Stimulated activated CD8-positive, alpha-beta memory T cell treated with anti-CD3 and anti-CD28 coated beads, Interleukin-4, amount 100 ng/mL, for 4 hours (primary cell): ENCODE results near the gene SARS2.

Experiments
- DNase-seq, 2 donors: peaks; one replicate each; pipeline ENCODE4 v3.0.0-alpha.2; 2020; ENCODE audit warnings: low read depth in 2 of 2, low spot score in 1 of 2

SARS2 gene

GRCh38 chr19:38917921-38918491, 12.6 kb downstream of the SARS2 start:
- no peak for DNase-seq

- DNase-seq: no peak
These were observed 13.0 kb downstream of the SARS2 start for GRCh38 chr19:38917516-38917915.

- no peak for DNase-seq
These were observed 14.9 kb downstream of the SARS2 start for GRCh38 chr19:38915329-38916321.

- DNase-seq: no peak
These were observed 16.6 kb downstream of the SARS2 start for GRCh38 chr19:38913958-38914357.

- DNase-seq: no peak
These were observed 17.7 kb downstream of the SARS2 start for GRCh38 chr19:38912600-38913514.

GRCh38 chr19:38911388-38912001, 19.1 kb downstream of the SARS2 start:
- DNase-seq: no peak

- DNase-seq: no peak
These were observed 20.1 kb downstream of the SARS2 start for GRCh38 chr19:38910488-38910887.

GRCh38 chr19:38908911-38909310, 21.7 kb downstream of the SARS2 start:
- DNase-seq: no peak

GRCh38 chr19:38907670-38908069, 22.9 kb downstream of the SARS2 start:
- DNase-seq: no peak

GRCh38 chr19:38907227-38907626, 23.3 kb downstream of the SARS2 start:
- no peak for DNase-seq

- no peak for DNase-seq
These were observed 24.9 kb downstream of the SARS2 start for GRCh38 chr19:38905620-38906019.

- no peak for DNase-seq
These were observed 25.7 kb downstream of the SARS2 start for GRCh38 chr19:38904581-38905539.

GRCh38 chr19:38901683-38902082, 28.9 kb downstream of the SARS2 start:
- no peak for DNase-seq

GRCh38 chr19:38900743-38901190, 29.8 kb downstream of the SARS2 start:
- no peak for DNase-seq

- DNase-seq: no peak
These were observed 30.3 kb downstream of the SARS2 start for GRCh38 chr19:38900202-38900629.

GRCh38 chr19:38899447-38900201, 30.9 kb downstream of the SARS2 start, which contains the start of the genes NFKBIB and SIRT2:
Gene NFKBIB (plus strand): TSS chr19:38899969. CDS start chr19:38900033, 64 bp downstream.
Gene SIRT2 (minus strand): TSS chr19:38899618. CDS start chr19:38899521, 97 bp downstream.
- DNase-seq: peak; percentile 98 to 99

- no peak for DNase-seq
These were observed 31.6 kb downstream of the SARS2 start for GRCh38 chr19:38898788-38899446.

GRCh38 chr19:38894968-38895367, 35.6 kb downstream of the SARS2 start:
- DNase-seq: no peak
